Prostate gland (tissue), 1 donor: Measurements from ENCODE around the gene SMC4.

Source experiments
- POLR2A ChIP-seq: fragments of 450-650 bp; IDR thresholded peaks from one replicate; pipeline ENCODE4 v1.6.1; 2016; ENCODE audit warnings: antibody characterized with exemption, mild to moderate bottlenecking
- POLR2AphosphoS5 ChIP-seq: sonication (generic); formaldehyde crosslinking; IDR thresholded peaks from one replicate; pipeline ENCODE4 v1.6.1; 2017; ENCODE audit warnings: antibody characterized with exemption

DNA sequence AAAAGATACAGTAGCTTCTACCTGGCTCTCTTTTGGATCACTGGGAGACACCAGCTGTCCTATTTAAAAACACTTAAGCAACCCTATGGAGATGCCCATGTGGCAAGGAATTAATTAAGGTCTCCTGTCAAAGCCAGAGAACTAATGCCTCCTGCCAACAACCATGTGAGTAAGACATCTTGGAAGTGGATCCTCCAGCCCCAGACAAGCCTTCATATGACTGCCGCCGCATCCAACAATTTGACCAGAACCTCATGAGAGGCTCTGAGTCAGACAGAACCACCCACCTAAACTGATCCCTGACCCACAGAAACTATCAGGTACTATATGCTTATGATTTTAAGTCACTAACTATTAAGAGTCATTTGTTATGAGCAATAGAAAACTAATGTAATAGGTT lies 22.8 kb upstream of the SMC4 start:
- TF ChIP-seq POLR2A (no peak), POLR2AphosphoS5 (no peak)
